Measurements from ENCODE around the gene TLL2.

DNA sequence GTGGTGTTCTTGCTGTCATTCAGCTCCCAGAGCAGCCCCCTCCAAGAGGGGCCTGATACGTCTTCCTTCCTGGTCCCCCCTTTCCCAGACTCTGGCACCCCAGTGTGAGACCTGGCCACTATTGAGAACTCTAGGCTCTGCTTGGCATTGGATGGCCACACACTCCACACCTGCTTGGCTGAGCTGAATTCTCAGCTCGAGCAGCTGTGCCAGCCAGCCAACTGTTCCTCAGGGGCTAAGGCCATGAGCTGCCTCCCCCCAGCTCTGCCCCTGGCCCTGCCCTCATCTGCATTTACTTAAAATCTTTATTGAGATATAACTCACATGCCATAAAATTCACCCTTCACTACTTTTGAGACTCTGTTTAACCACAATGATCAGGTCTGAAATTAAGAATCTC is 6.7 kb downstream of the TLL2 start:
- TF ChIP-seq, protein P1, sequence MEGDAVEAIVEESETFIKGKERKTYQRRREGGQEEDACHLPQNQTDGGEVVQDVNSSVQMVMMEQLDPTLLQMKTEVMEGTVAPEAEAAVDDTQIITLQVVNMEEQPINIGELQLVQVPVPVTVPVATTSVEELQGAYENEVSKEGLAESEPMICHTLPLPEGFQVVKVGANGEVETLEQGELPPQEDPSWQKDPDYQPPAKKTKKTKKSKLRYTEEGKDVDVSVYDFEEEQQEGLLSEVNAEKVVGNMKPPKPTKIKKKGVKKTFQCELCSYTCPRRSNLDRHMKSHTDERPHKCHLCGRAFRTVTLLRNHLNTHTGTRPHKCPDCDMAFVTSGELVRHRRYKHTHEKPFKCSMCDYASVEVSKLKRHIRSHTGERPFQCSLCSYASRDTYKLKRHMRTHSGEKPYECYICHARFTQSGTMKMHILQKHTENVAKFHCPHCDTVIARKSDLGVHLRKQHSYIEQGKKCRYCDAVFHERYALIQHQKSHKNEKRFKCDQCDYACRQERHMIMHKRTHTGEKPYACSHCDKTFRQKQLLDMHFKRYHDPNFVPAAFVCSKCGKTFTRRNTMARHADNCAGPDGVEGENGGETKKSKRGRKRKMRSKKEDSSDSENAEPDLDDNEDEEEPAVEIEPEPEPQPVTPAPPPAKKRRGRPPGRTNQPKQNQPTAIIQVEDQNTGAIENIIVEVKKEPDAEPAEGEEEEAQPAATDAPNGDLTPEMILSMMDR (IDR thresholded peaks at IDR 0.05): no peak
- no peak for TF ChIP-seq POLR2A (IDR thresholded peaks at IDR 0.05)
